Left lung (tissue), 10 donors: Measurements from ENCODE around the gene RNF11. TPM values are rescaled to one million over a fixed set of nuclear protein-coding genes. Genes with fewer than 3 reads are reported as not detected.

ENCODE experiments used
- ATAC-seq: fragments of 200-7000 bp; cut with Tn5 transposase; one replicate; pipeline ENCODE4 v1.9.1; 2020; ENCODE audit warnings: moderate library complexity
- DNase-seq, 4 donors: peaks; one replicate each; pipeline ENCODE4 v3.0.0-alpha.2; 2013 to 2020
- H3K27ac ChIP-seq, 2 donors: fragments of 200-600 bp; sonication (generic) in 1 of 2; one replicate each; pipeline versions ENCODE4 v1.5.0 to v1.8.0; 2020 to 2021
- H3K27me3 ChIP-seq, 2 donors: fragments of 200-600 bp; sonication (generic) in 1 of 2; one replicate each; pipeline versions ENCODE4 v1.5.0 to v1.8.0; 2020 to 2021
- H3K36me3 ChIP-seq, 2 donors: fragments of 200-600 bp; sonication (generic) in 1 of 2; one replicate each; pipeline versions ENCODE4 v1.5.0 to v1.8.0; 2020 to 2021
- H3K4me1 ChIP-seq, 2 donors: fragments of 200-600 bp; one replicate each; pipeline ENCODE4 v1.8.0; 2021
- H3K4me3 ChIP-seq, 2 donors: fragments of 200-600 bp; sonication (generic) in 1 of 2; one replicate each; pipeline versions ENCODE4 v1.5.0 to v1.8.0; 2020 to 2021; ENCODE audit warnings: mild to moderate bottlenecking in 1 of 2
- H3K9me3 ChIP-seq, 2 donors: fragments of 200-600 bp; sonication (generic) in 1 of 2; one replicate each; pipeline versions ENCODE4 v1.5.0 to v1.8.0; 2020 to 2021
- intact Hi-C, 2 donors: fragments of 100-400 bp; cut with DNase I; formaldehyde crosslinking; loops; one replicate each; pipeline versions ENCODE4 v1.11.2 to v1.14.2; 2022
- polyA plus RNA-seq, 6 donors: library from polyadenylated mRNA; unstranded; fragments of 120-200 nt; gene quantifications; one replicate each; pipeline ENCODE4 v1.2.1, GENCODE V29; 2013; ENCODE audit not compliant: insufficient read length in 6 of 6
- total RNA-seq, 2 donors: library from RNA; stranded (reverse); fragmentation: NEBNext Ultra II Directional; extraction: Animal tissue kit (Norgen Biotek cat#: 25700); gene quantifications; one replicate each; pipeline ENCODE4 v1.2.1, GENCODE V29; 2021
- TF ChIP-seq, protein P1 (sequence below), 2 donors: fragments of 200-600 bp; sonication (generic) in 1 of 2; IDR thresholded peaks; one replicate each; pipeline versions ENCODE4 v1.5.0 to v1.8.0; 2021; ENCODE audit warnings: antibody characterized with exemption in 2 of 2
- donor health status: DM: no; HTN: yes; CAD: no.
- donor health status: DM: no; HTN: no; CAD: no.

The RNF11 gene
- total and polyA plus RNA-seq, 8 donors: 90.1 to 114 (median 97.7) TPM

DNA sequence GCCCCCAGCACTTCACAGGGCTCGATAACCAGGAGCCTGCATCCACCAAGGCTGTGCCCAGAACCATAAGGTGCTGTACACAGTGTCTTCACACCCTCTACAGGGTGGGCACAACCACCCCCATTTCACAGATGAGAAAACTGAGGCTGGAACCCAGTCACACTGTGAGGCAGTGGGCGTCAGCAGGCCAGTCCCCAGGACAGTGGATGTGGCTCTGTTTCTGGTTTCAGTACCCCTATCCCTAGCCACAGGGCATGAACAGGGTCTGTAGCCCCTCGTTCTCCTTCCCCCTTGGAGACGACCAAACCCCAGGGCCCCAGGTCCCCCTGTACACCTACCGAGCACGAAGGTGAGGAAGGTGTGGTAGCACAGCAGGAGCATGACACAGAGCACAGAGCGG, 66.7 kb downstream of the RNF11 start:
- no peaks in the 10 kb centered on the region for H3K9me3 ChIP-seq
- H3K27ac ChIP-seq: no peak overlapping the region
- ATAC-seq (no peak), DNase-seq (no peak)
- intact Hi-C loops: no loop called here
- no peak overlapping the region for H3K4me3 ChIP-seq
- H3K4me1 ChIP-seq: peaks cover 0 to 15% of the 10 kb centered on the region in 2 donors
- no peaks in the 10 kb centered on the region for H3K36me3 ChIP-seq
- no peaks in the 10 kb centered on the region for H3K27me3 ChIP-seq
- TF ChIP-seq, protein P1, sequence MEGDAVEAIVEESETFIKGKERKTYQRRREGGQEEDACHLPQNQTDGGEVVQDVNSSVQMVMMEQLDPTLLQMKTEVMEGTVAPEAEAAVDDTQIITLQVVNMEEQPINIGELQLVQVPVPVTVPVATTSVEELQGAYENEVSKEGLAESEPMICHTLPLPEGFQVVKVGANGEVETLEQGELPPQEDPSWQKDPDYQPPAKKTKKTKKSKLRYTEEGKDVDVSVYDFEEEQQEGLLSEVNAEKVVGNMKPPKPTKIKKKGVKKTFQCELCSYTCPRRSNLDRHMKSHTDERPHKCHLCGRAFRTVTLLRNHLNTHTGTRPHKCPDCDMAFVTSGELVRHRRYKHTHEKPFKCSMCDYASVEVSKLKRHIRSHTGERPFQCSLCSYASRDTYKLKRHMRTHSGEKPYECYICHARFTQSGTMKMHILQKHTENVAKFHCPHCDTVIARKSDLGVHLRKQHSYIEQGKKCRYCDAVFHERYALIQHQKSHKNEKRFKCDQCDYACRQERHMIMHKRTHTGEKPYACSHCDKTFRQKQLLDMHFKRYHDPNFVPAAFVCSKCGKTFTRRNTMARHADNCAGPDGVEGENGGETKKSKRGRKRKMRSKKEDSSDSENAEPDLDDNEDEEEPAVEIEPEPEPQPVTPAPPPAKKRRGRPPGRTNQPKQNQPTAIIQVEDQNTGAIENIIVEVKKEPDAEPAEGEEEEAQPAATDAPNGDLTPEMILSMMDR (IDR thresholded peaks at IDR 0.05): no peak

DNA sequence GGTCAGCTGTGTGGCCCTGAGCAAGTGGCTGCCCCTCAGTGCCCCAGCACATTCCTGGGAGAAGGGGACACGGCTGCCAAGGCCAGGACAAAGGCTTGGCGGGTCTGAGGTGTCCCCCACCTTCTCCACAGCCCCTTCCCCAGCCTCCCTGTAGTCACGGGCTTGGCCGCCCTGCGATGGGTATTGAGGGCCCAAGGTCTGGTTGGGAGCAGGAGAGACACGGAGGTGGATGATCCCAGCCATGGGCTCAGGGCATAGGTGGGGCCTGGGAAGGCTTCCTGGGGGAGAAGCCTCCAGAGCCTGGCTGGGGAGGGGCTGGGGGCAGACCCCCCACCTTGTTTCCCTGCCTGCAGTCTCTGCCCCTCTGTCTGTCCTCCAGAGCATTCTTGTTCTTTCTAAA, 67.2 kb downstream of the RNF11 start:
- Histone ChIP-seq H3K27ac (peak overlapping the region in 1 of 2 donors; percentile 23), H3K4me3 (no peak overlapping the region)
- ATAC-seq: no peak

DNA sequence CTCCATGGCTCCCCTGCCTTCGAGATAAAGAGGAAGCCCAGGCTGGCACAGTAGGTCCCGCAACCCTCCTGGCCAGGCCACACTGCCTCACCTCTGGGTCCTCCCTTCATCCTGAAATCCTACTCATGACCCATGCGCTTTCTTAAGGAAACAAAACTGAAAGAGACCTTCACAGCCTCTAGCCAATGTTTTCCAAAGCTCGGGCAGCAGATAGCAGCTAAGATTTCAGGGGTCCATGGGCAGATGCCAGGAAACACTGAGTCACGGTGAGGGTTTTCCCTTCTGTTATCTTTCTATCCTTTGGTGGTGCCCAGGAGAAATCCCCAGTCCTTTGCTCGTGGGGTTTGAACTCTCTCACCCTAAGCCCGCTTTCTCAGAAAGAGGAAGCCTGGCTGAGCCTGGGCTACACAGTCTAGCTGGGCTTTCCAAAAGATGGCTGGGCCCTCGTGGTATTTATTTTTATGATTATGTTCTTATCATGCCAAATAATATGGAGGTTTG, 67.7 kb downstream of the RNF11 start:
- TF ChIP-seq, protein P1 (IDR thresholded peaks at IDR 0.05): no peak
- peak overlapping the region in 1 of 2 donors; percentile 23 for H3K27ac ChIP-seq
- no peaks in the 10 kb centered on the region for H3K27me3 ChIP-seq
- ATAC-seq (peak; percentile 56), DNase-seq (no peak)
- no peaks in the 10 kb centered on the region for H3K36me3 ChIP-seq
- H3K4me1 ChIP-seq: peaks cover 0 to 15% of the 10 kb centered on the region in 2 donors
- no peak overlapping the region for H3K4me3 ChIP-seq
- no peaks in the 10 kb centered on the region for H3K9me3 ChIP-seq
- intact Hi-C loops: no loop called here

More for the DNA sequence above, 67.2 kb downstream of the RNF11 start:
- Histone ChIP-seq H3K27me3 (no peaks in the 10 kb centered on the region), H3K36me3 (no peaks in the 10 kb centered on the region), H3K4me1 (peaks cover 0 to 15% of the 10 kb centered on the region in 2 donors), H3K9me3 (no peaks in the 10 kb centered on the region)
- intact Hi-C loops: no loop called here
- no peak for DNase-seq
- TF ChIP-seq, protein P1 (IDR thresholded peaks at IDR 0.05): no peak

DNA sequence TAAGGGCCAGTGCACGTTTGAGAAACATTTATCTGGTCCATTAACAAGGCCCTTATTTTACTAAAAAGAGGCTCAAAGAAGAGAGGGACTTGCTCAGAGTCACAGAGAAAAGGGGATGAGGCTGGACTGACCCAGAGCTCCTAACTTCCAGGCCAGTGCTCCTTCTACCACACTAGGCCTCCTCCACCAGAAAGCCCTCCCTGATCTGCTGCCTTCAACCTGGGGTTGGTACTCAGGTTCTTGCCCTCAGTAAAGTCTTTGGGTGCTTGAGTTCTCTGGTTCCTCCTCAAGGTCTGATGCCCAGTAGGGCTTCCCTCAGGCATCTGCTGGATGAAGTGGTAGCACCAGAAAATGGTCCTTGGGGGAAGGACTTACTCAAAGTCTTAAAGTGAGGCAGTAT, 68.3 kb downstream of the RNF11 start:
- Histone ChIP-seq H3K27ac (no peak overlapping the region), H3K9me3 (no peaks in the 10 kb centered on the region)

DNA sequence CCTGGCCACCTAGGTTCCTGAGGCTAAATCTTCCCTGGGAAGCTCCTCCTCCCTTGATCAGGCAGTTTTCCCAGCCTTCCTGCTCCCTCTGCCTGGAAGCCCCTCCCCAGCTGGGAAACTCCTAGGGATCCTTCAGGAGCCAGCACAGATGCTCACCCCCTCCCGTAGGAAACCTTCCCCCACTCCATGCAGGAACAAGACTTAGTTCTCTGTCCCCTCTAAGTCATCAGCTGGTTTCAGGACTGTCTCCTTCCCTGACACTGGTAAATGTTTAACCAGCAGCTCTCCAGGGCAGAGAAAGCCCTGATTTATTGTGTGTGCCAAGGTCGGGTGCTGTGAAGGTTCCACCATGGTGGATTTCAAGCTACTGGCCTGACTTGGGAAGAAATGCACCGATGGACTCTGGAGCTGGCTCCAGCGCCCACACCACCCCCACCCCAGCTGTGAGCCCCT, 69.3 kb downstream of the RNF11 start:
- intact Hi-C loops: no loop called here
- TF ChIP-seq, protein P1 (IDR thresholded peaks at IDR 0.05): no peak
- H3K27me3 ChIP-seq: no peaks in the 10 kb centered on the region
- no peak overlapping the region for H3K27ac ChIP-seq
- ATAC-seq: peak; percentile 13
- no peaks in the 10 kb centered on the region for H3K9me3 ChIP-seq
- no peaks in the 10 kb centered on the region for H3K36me3 ChIP-seq
- DNase-seq: no peak
- H3K4me3 ChIP-seq: no peak overlapping the region
- peaks cover 0 to 15% of the 10 kb centered on the region in 2 donors for H3K4me1 ChIP-seq

More for the DNA sequence above, 68.3 kb downstream of the RNF11 start:
- no peak for ATAC-seq
- TF ChIP-seq, protein P1 (IDR thresholded peaks at IDR 0.05): no peak
- Histone ChIP-seq H3K4me1 (peaks cover 0 to 15% of the 10 kb centered on the region in 2 donors), H3K36me3 (no peaks in the 10 kb centered on the region), H3K27me3 (no peaks in the 10 kb centered on the region), H3K4me3 (no peak overlapping the region)
- DNase-seq: no peak
- intact Hi-C loops: no loop called here
